H9 (cell line): ENCODE data around the gene OGFOD3. TPM values are rescaled to one million over a fixed set of nuclear protein-coding genes. Genes with fewer than 3 reads are reported as not detected.

Experiments
- DNase-seq: peaks from one replicate; pipeline ENCODE4 v3.0.0-alpha.2; 2017
- H2AFZ ChIP-seq: one replicate; pipeline ENCODE4 v1.6.1; 2013; ENCODE audit warnings: mild to moderate bottlenecking, low read length, control low read depth, moderate library complexity
- H2AK5ac ChIP-seq: 2 replicates; pipeline ENCODE4 v1.6.1; 2013; ENCODE audit warnings: low read length, control low read depth, mixed read lengths; ENCODE audit not compliant: insufficient read length
- H2BK120ac ChIP-seq: one replicate; pipeline ENCODE4 v1.6.1; 2013; ENCODE audit warnings: low read depth, mild to moderate bottlenecking, low read length, control low read depth, inconsistent platforms; ENCODE audit not compliant: poor library complexity, severe bottlenecking
- H2BK12ac ChIP-seq: 2 replicates; pipeline ENCODE4 v1.6.1; 2013; ENCODE audit warnings: low read length, control low read depth, mixed read lengths, low read depth; ENCODE audit not compliant: insufficient read length
- H2BK15ac ChIP-seq: 2 replicates; pipeline ENCODE4 v1.6.1; 2013; ENCODE audit warnings: low read depth, low read length, control low read depth
- H2BK20ac ChIP-seq: one replicate; pipeline ENCODE4 v1.6.1; 2013; ENCODE audit warnings: low read depth, mild to moderate bottlenecking, low read length, control low read depth, inconsistent platforms; ENCODE audit not compliant: poor library complexity, severe bottlenecking
- H2BK5ac ChIP-seq: 2 replicates; pipeline ENCODE4 v1.6.1; 2013; ENCODE audit warnings: low read length, control low read depth, mixed read lengths; ENCODE audit not compliant: insufficient read length
- H3K14ac ChIP-seq: 2 replicates; pipeline ENCODE4 v1.6.1; 2013; ENCODE audit warnings: low read length, control low read depth; ENCODE audit not compliant: insufficient read depth
- H3K18ac ChIP-seq: 2 replicates; pipeline ENCODE4 v1.6.1; 2013; ENCODE audit warnings: low read depth, mild to moderate bottlenecking, mixed read lengths, low read length, control low read depth; ENCODE audit not compliant: insufficient read length
- H3K23ac ChIP-seq: 2 replicates; pipeline ENCODE4 v1.6.1; 2013; ENCODE audit warnings: low read length, control low read depth, mixed read lengths, low read depth; ENCODE audit not compliant: insufficient read length
- H3K23me2 ChIP-seq: 2 replicates; pipeline ENCODE4 v1.6.1; 2013; ENCODE audit warnings: low read depth, mild to moderate bottlenecking, mixed read lengths, low read length, control low read depth; ENCODE audit not compliant: insufficient read length, poor library complexity, severe bottlenecking
- H3K27ac ChIP-seq: 2 replicates; pipeline ENCODE4 v1.5.1; 2013; ENCODE audit warnings: low read length, control low read depth, mixed read lengths, low read depth; ENCODE audit not compliant: insufficient read length
- H3K27me3 ChIP-seq: 2 replicates; pipeline ENCODE4 v1.6.1; 2013; ENCODE audit warnings: low read length, control low read depth, inconsistent platforms; ENCODE audit not compliant: insufficient read depth
- H3K4ac ChIP-seq: 2 replicates; pipeline ENCODE4 v1.6.1; 2013; ENCODE audit warnings: low read depth, mild to moderate bottlenecking, control low read depth, inconsistent platforms, low read length, moderate library complexity
- H3K4me1 ChIP-seq: 2 replicates; pipeline ENCODE4 v1.6.1; 2013; ENCODE audit warnings: low read length, control low read depth, inconsistent platforms; ENCODE audit not compliant: insufficient read depth
- H3K4me2 ChIP-seq: 2 replicates; pipeline ENCODE4 v1.6.1; 2013; ENCODE audit warnings: low read length, control low read depth, mixed read lengths; ENCODE audit not compliant: insufficient read length, insufficient read depth
- H3K56ac ChIP-seq: 2 replicates; pipeline ENCODE4 v1.6.1; 2013; ENCODE audit warnings: low read depth, mild to moderate bottlenecking, mixed read lengths, low read length, control low read depth; ENCODE audit not compliant: insufficient read length
- H3K79me1 ChIP-seq: 2 replicates; pipeline ENCODE4 v1.6.1; 2013; ENCODE audit warnings: low read depth, mild to moderate bottlenecking, moderate library complexity, low read length, control low read depth, inconsistent platforms; ENCODE audit not compliant: insufficient read depth, poor library complexity, severe bottlenecking
- H3K79me2 ChIP-seq: 2 replicates; pipeline ENCODE4 v1.6.1; 2013; ENCODE audit warnings: low read length, control low read depth, inconsistent platforms; ENCODE audit not compliant: insufficient read depth
- H3K9ac ChIP-seq: 2 replicates; pipeline ENCODE4 v1.6.1; 2013; ENCODE audit warnings: low read length, control low read depth, mixed read lengths; ENCODE audit not compliant: insufficient read length; ENCODE audit errors: extremely low read depth
- H3K9me3 ChIP-seq: one replicate; pipeline ENCODE4 v1.6.1; 2013; ENCODE audit warnings: low read depth, low read length, inconsistent platforms; ENCODE audit not compliant: control insufficient read depth
- H3T11ph ChIP-seq: one replicate; pipeline ENCODE4 v1.6.1; 2013; ENCODE audit warnings: mild to moderate bottlenecking, low read length, control low read depth, inconsistent platforms
- H4K20me1 ChIP-seq: one replicate; pipeline ENCODE4 v1.6.1; 2013; ENCODE audit not compliant: control insufficient read depth, insufficient read length, insufficient read depth
- H4K5ac ChIP-seq: 2 replicates; pipeline ENCODE4 v1.6.1; 2013; ENCODE audit warnings: low read depth, mild to moderate bottlenecking, mixed read lengths, low read length, control low read depth; ENCODE audit not compliant: insufficient read length
- H4K8ac ChIP-seq: replicated peaks from 2 replicates; pipeline ENCODE4 v1.6.1; 2013; ENCODE audit warnings: low read length, control low read depth, mixed read lengths, low read depth; ENCODE audit not compliant: insufficient read length
- H4K91ac ChIP-seq: 2 replicates; pipeline ENCODE4 v1.6.1; 2013; ENCODE audit warnings: low read depth, mild to moderate bottlenecking, moderate library complexity, mixed read lengths, low read length, control low read depth; ENCODE audit not compliant: insufficient read length
- H3K27ac Mint-ChIP-seq, 3 experiments: 2 replicates in 2 of 3; 3 replicates in 1 of 3; pipeline ENCODE4 v1.8.0; 2020 to 2021; ENCODE audit warnings: mixed read lengths in 3 of 3, mild to moderate bottlenecking in 1 of 3, moderate library complexity in 1 of 3
- H3K27me3 Mint-ChIP-seq: 2 replicates; pipeline ENCODE4 v1.8.0; 2021; ENCODE audit warnings: low read depth, mild to moderate bottlenecking, moderate library complexity, mixed read lengths
- H3K36me3 Mint-ChIP-seq, 3 experiments: 2 replicates in 2 of 3; 3 replicates in 1 of 3; pipeline ENCODE4 v1.8.0; 2020 to 2021; ENCODE audit warnings: low read depth in 3 of 3, mixed read lengths in 3 of 3; ENCODE audit not compliant: insufficient read depth in 1 of 3
- H3K4me1 Mint-ChIP-seq, 2 experiments: 2 replicates each; pipeline ENCODE4 v1.8.0; 2020; ENCODE audit warnings: mixed read lengths in 2 of 2
- H3K4me3 Mint-ChIP-seq, 2 experiments: 2 replicates in 1 of 2; 3 replicates in 1 of 2; pipeline ENCODE4 v1.8.0; 2020 to 2021; ENCODE audit warnings: mild to moderate bottlenecking in 2 of 2, mixed read lengths in 2 of 2, moderate library complexity in 1 of 2
- H3K9me3 Mint-ChIP-seq, 2 experiments: 2 replicates in 1 of 2; 3 replicates in 1 of 2; pipeline ENCODE4 v1.8.0; 2020; ENCODE audit warnings: mild to moderate bottlenecking in 2 of 2, mixed read lengths in 2 of 2, moderate library complexity in 1 of 2
- CTCF ChIP-seq: fragments of 200-600 bp; sonication (generic); conservative IDR thresholded peaks from 3 replicates; pipeline ENCODE4 v1.8.0; 2021; ENCODE audit warnings: antibody characterized with exemption, mild to moderate bottlenecking
- WGBS: extraction: QIAGEN DNeasy Blood & Tissue Kit; methylation state at CpG from one replicate; pipeline ENCODE4 v1.1.7; 2013; ENCODE audit warnings: missing lambda C conversion rate, low lambda C conversion rate, mixed read lengths; ENCODE audit not compliant: insufficient read length; ENCODE audit errors: extremely low coverage; 5-methylcytosine and 5-hydroxymethylcytosine counted together
- total RNA-seq: library from RNA; stranded (reverse); gene quantifications from 2 replicates; pipeline ENCODE4 v1.2.1, GENCODE V29; 2021

Gene OGFOD3
- total RNA-seq, 1 experiment from 2014 or later, result 27.8 TPM

- Histone ChIP-seq H2BK12ac (no peak overlapping the region), H3K9ac (no peak overlapping the region), H3K14ac (no peak overlapping the region; the same call in 1 of the 2 replicates), H3K79me1 (no peaks in the 10 kb centered on the region), H3K9me3 (no peaks in the 10 kb centered on the region), H2AK5ac (no peak overlapping the region), H4K20me1 (no peaks in the 10 kb centered on the region), H3K18ac (no peak overlapping the region), H2BK5ac (no peak overlapping the region), H3K27me3 (no peaks in the 10 kb centered on the region), H3K4me1 (no peaks in the 10 kb centered on the region), H2BK120ac (no peak overlapping the region), H4K8ac (no peak overlapping the region), H3K23me2 (no peaks in the 10 kb centered on the region), H2AFZ (no peak overlapping the region), H3K4me2 (no peak overlapping the region), H2BK20ac (no peak overlapping the region), H3K79me2 (no peaks in the 10 kb centered on the region), H3K23ac (no peak overlapping the region), H3K4ac (no peak overlapping the region), H3K27ac (no peak overlapping the region), H3T11ph (no peak overlapping the region), H3K56ac (no peak overlapping the region), H2BK15ac (no peak overlapping the region), H4K5ac (no peak overlapping the region), H4K91ac (no peak overlapping the region)
- peaks cover 2 to 6% of the 10 kb centered on the region in 2 experiments; a peak in 1 of 4 replicates for H3K4me1 Mint-ChIP-seq
- no CpG with 5 or more reads among the region's 12 CpGs for WGBS
- TF ChIP-seq CTCF, result no peak
- no peaks in the 10 kb centered on the region; the same call in 1 of the 2 replicates for H3K27me3 Mint-ChIP-seq
- H3K36me3 Mint-ChIP-seq, result peaks cover under 1 to 15% (median 11%) of the 10 kb centered on the region in 3 experiments; a peak in 6 of 7 replicates
- no peaks in the 10 kb centered on the region for H3K9me3 Mint-ChIP-seq
- no peak overlapping the region for H3K4me3 Mint-ChIP-seq
- H3K27ac Mint-ChIP-seq, result no peak overlapping the region; a peak in 1 of 7 replicates
- no peak for DNase-seq
These were observed 16.7 kb upstream of the OGFOD3 start for GRCh38 chr17:82435103-82435502.
